Measurements from ENCODE around the gene GALR1.

GALR1 gene

GRCh38 chr18:77299706-77300105, 50.1 kb downstream of the GALR1 start:
- Histone ChIP-seq H3K27ac (no peak overlapping the region), H2AFZ (no peak overlapping the region), H3K79me2 (no peaks in the 10 kb centered on the region), H3K4me2 (ENCODE audit: low read length) (no peak overlapping the region), H3K36me3 (ENCODE audit: control insufficient read depth, insufficient read depth, low read length) (no peaks in the 10 kb centered on the region), H3K4me3 (ENCODE audit: low read depth, low read length) (no peak overlapping the region), H3K27me3 (ENCODE audit: control insufficient read depth, insufficient read depth, low read length) (no peaks in the 10 kb centered on the region), H3K9me3 (ENCODE audit: control insufficient read depth, low read length) (no peaks in the 10 kb centered on the region), H3K9ac (no peak overlapping the region), H3K4me1 (no peaks in the 10 kb centered on the region)
- TF ChIP-seq CTCF (IDR thresholded peaks at IDR 0.05): no peak

GRCh38 chr18:77300579-77300978, 50.9 kb downstream of the GALR1 start:
- no peaks in the 10 kb centered on the region for H3K4me1 ChIP-seq
- H3K36me3 ChIP-seq (ENCODE audit: control insufficient read depth, insufficient read depth, low read length): no peaks in the 10 kb centered on the region
- H3K9me3 ChIP-seq (ENCODE audit: control insufficient read depth, low read length): no peaks in the 10 kb centered on the region
- no peak for TF ChIP-seq CTCF (IDR thresholded peaks at IDR 0.05)
- H3K4me3 ChIP-seq (ENCODE audit: low read depth, low read length): no peak overlapping the region
- H3K9ac ChIP-seq: no peak overlapping the region
- H3K27ac ChIP-seq: no peak overlapping the region
- H3K27me3 ChIP-seq (ENCODE audit: control insufficient read depth, insufficient read depth, low read length): no peaks in the 10 kb centered on the region
- no peaks in the 10 kb centered on the region for H3K79me2 ChIP-seq
- H2AFZ ChIP-seq: no peak overlapping the region
- H3K4me2 ChIP-seq (ENCODE audit: low read length): no peak overlapping the region

GRCh38 chr18:77304268-77304667, 54.6 kb downstream of the GALR1 start:
- TF ChIP-seq CTCF (IDR thresholded peaks at IDR 0.05): no peak
- H3K4me2 ChIP-seq (ENCODE audit: low read length): no peak overlapping the region
- H3K4me1 ChIP-seq: peaks cover 4% of the 10 kb centered on the region
- H2AFZ ChIP-seq: no peak overlapping the region
- H3K27me3 ChIP-seq (ENCODE audit: control insufficient read depth, insufficient read depth, low read length): no peaks in the 10 kb centered on the region
- no peak overlapping the region for H3K4me3 ChIP-seq (ENCODE audit: low read depth, low read length)
- H3K27ac ChIP-seq: no peak overlapping the region
- no peaks in the 10 kb centered on the region for H3K79me2 ChIP-seq
- H3K36me3 ChIP-seq (ENCODE audit: control insufficient read depth, insufficient read depth, low read length): no peaks in the 10 kb centered on the region
- H3K9ac ChIP-seq: no peak overlapping the region
- H3K9me3 ChIP-seq (ENCODE audit: control insufficient read depth, low read length): no peaks in the 10 kb centered on the region

GRCh38 chr18:77305676-77306075, 56.0 kb downstream of the GALR1 start:
- H3K79me2 ChIP-seq: no peaks in the 10 kb centered on the region

More at GRCh38 chr18:77305676-77306075, 56.0 kb downstream of the GALR1 start:
- Histone ChIP-seq H3K4me1 (peaks cover 4% of the 10 kb centered on the region), H3K27me3 (ENCODE audit: control insufficient read depth, insufficient read depth, low read length) (no peaks in the 10 kb centered on the region), H3K9ac (no peak overlapping the region), H3K27ac (no peak overlapping the region), H2AFZ (no peak overlapping the region), H3K4me2 (ENCODE audit: low read length) (no peak overlapping the region), H3K4me3 (ENCODE audit: low read depth, low read length) (no peak overlapping the region), H3K9me3 (ENCODE audit: control insufficient read depth, low read length) (no peaks in the 10 kb centered on the region), H3K36me3 (ENCODE audit: control insufficient read depth, insufficient read depth, low read length) (no peaks in the 10 kb centered on the region)
- no peak for TF ChIP-seq CTCF (IDR thresholded peaks at IDR 0.05)
